Chondrocyte (in vitro differentiated cells): ENCODE results near the gene TSPAN9. TPM values are rescaled to one million over a fixed set of nuclear protein-coding genes. Genes with fewer than 3 reads are reported as not detected.

Experiments used
- DNase-seq: peaks from one replicate; pipeline ENCODE4 v3.0.0; 2021; ENCODE audit warnings: mixed read lengths, low spot score
- H3K27ac Mint-ChIP-seq: one replicate; pipeline ENCODE4 v1.8.0; 2021; ENCODE audit warnings: mild to moderate bottlenecking, moderate library complexity, mixed read lengths; ENCODE audit not compliant: unreplicated experiment
- H3K27me3 Mint-ChIP-seq: 2 replicates; pipeline ENCODE4 v1.8.0; 2021; ENCODE audit warnings: low read depth, mixed read lengths
- H3K36me3 Mint-ChIP-seq: 2 replicates; pipeline ENCODE4 v1.8.0; 2021; ENCODE audit warnings: low read depth, mixed read lengths
- H3K4me1 Mint-ChIP-seq: 2 replicates; pipeline ENCODE4 v1.8.0; 2021; ENCODE audit warnings: low read depth, mild to moderate bottlenecking, mixed read lengths
- H3K4me3 Mint-ChIP-seq: one replicate; pipeline ENCODE4 v1.8.0; 2021; ENCODE audit warnings: mild to moderate bottlenecking, moderate library complexity, mixed read lengths; ENCODE audit not compliant: unreplicated experiment
- H3K9me3 Mint-ChIP-seq: 2 replicates; pipeline ENCODE4 v1.8.0; 2021; ENCODE audit warnings: low read depth, mixed read lengths
- CTCF ChIP-seq: fragments of 200-600 bp; sonication (generic); IDR thresholded peaks from 2 replicates; pipeline ENCODE4 v1.5.0; 2021; ENCODE audit warnings: antibody characterized with exemption, mild to moderate bottlenecking, moderate library complexity
- long read RNA-seq: library from polyadenylated mRNA; stranded (forward); transcript quantifications from one replicate; pipeline ENCODE4 v2.0.0, GENCODE V29; 2021
- total RNA-seq: library from RNA; stranded (reverse); gene quantifications from 3 replicates; pipeline ENCODE4 v1.2.1, GENCODE V29; 2021

TSPAN9 gene
- total RNA-seq = 50.4 to 98.1 TPM (median 54.4 TPM) in 3 replicates
- long read RNA-seq, full-length matches to known transcripts = 34 of 45 reads
- long read RNA-seq, partial matches to known transcripts = 4 of 45 reads
- long read RNA-seq, other reads (novel, unspliced or antisense) = 7 of 45 reads

GRCh38 chr12:3076730-3077571 is at the start of gene TSPAN9:
TSS of gene TSPAN9 (plus strand) at chr12:3077379. CDS start at chr12:3201194, 123,815 bp downstream.
- no peaks in the 10 kb centered on the region for H3K9me3 Mint-ChIP-seq
- H3K36me3 Mint-ChIP-seq = no peaks in the 10 kb centered on the region
- no peaks in the 10 kb centered on the region for H3K27me3 Mint-ChIP-seq
- peak within 1 kb of the TSS; percentile 69 for H3K27ac Mint-ChIP-seq
- DNase-seq = no peak
- H3K4me1 Mint-ChIP-seq = peaks cover 23% of the 10 kb centered on the region
- H3K4me3 Mint-ChIP-seq = peak within 1 kb of the TSS; percentile 75
- peak; percentile 13 for TF ChIP-seq CTCF

GRCh38 chr12:3028108-3028507 is 49.1 kb upstream of the TSPAN9 start:
- Mint-ChIP-seq H3K36me3 (peaks cover 6% of the 10 kb centered on the region), H3K27me3 (no peaks in the 10 kb centered on the region), H3K27ac (no peak overlapping the region), H3K4me3 (no peak overlapping the region), H3K9me3 (no peaks in the 10 kb centered on the region), H3K4me1 (no peaks in the 10 kb centered on the region)
- TF ChIP-seq CTCF = no peak
- DNase-seq = no peak

GRCh38 chr12:3030821-3031429 is 46.3 kb upstream of the TSPAN9 start:
- Mint-ChIP-seq H3K36me3 (peaks cover 5% of the 10 kb centered on the region), H3K4me1 (peaks cover 16% of the 10 kb centered on the region), H3K27me3 (no peaks in the 10 kb centered on the region), H3K9me3 (no peaks in the 10 kb centered on the region), H3K27ac (no peak overlapping the region), H3K4me3 (no peak overlapping the region)
- DNase-seq = no peak
- no peak for TF ChIP-seq CTCF

- Mint-ChIP-seq H3K4me1 (peaks cover 18% of the 10 kb centered on the region), H3K27me3 (no peaks in the 10 kb centered on the region), H3K9me3 (no peaks in the 10 kb centered on the region), H3K27ac (no peak overlapping the region), H3K4me3 (no peak overlapping the region), H3K36me3 (peaks cover 6% of the 10 kb centered on the region)
- DNase-seq = no peak
- no peak for TF ChIP-seq CTCF
Observed at GRCh38 chr12:3032161-3032560, 45.0 kb upstream of the TSPAN9 start.

- H3K9me3 Mint-ChIP-seq = no peaks in the 10 kb centered on the region
- TF ChIP-seq CTCF = no peak
- H3K36me3 Mint-ChIP-seq = peaks cover 6% of the 10 kb centered on the region
- no peak for DNase-seq
- H3K4me3 Mint-ChIP-seq = no peak overlapping the region
- peak overlapping the region; percentile 36 for H3K27ac Mint-ChIP-seq
- H3K27me3 Mint-ChIP-seq = no peaks in the 10 kb centered on the region
- H3K4me1 Mint-ChIP-seq = peaks cover 18% of the 10 kb centered on the region
Observed at GRCh38 chr12:3032770-3033538, 44.2 kb upstream of the TSPAN9 start.
